Right renal pelvis (tissue), 4 donors: ENCODE measurements around the gene MAN1B1. TPM values are rescaled to one million over a fixed set of nuclear protein-coding genes. Genes with fewer than 3 reads are reported as not detected.

Experiments
- DNase-seq, 4 donors: peaks; one replicate each; pipeline ENCODE4 v3.0.0-alpha.2; 2013; ENCODE audit warnings: low read depth in 4 of 4, low spot score in 3 of 4, missing footprints in 1 of 4
- polyA plus RNA-seq, 4 donors: library from polyadenylated mRNA; unstranded; fragments of 120-200 nt; gene quantifications; one replicate each; pipeline ENCODE4 v1.2.1, GENCODE V29; 2013; ENCODE audit not compliant: insufficient read length in 4 of 4

The MAN1B1 gene
- polyA plus RNA-seq, 4 donors, result 46.4 to 62.2 (median 53.4) TPM

GRCh38 chr9:137141050-137141810 lies 54.4 kb downstream of the MAN1B1 start:
- no peak for DNase-seq

GRCh38 chr9:137141976-137142936 lies 55.5 kb downstream of the MAN1B1 start:
- DNase-seq, result no peak

GRCh38 chr9:137143459-137143858 lies 56.7 kb downstream of the MAN1B1 start:
- DNase-seq, result no peak

- no peak for DNase-seq
Measured at GRCh38 chr9:137145731-137146526, 59.1 kb downstream of the MAN1B1 start.

GRCh38 chr9:137146527-137146918 lies 59.7 kb downstream of the MAN1B1 start:
- no peak for DNase-seq

- no peak for DNase-seq
Measured at GRCh38 chr9:137147091-137147792, 60.5 kb downstream of the MAN1B1 start.

- DNase-seq, result no peak
Measured at GRCh38 chr9:137147793-137148160, 61.0 kb downstream of the MAN1B1 start.

- no peak for DNase-seq
Measured at GRCh38 chr9:137148242-137148641, 61.5 kb downstream of the MAN1B1 start.

GRCh38 chr9:137148661-137149060 lies 61.9 kb downstream of the MAN1B1 start:
- no peak for DNase-seq

GRCh38 chr9:137149363-137149762 lies 62.6 kb downstream of the MAN1B1 start:
- no peak for DNase-seq

GRCh38 chr9:137149942-137150616 lies 63.3 kb downstream of the MAN1B1 start:
- DNase-seq, result no peak

GRCh38 chr9:137150617-137151457 lies 64.1 kb downstream of the MAN1B1 start:
- no peak for DNase-seq

- DNase-seq, result no peak
Measured at GRCh38 chr9:137152844-137153405, 66.1 kb downstream of the MAN1B1 start.

- DNase-seq, result no peak
Measured at GRCh38 chr9:137156567-137157375, 70.0 kb downstream of the MAN1B1 start.

- no peak for DNase-seq
Measured at GRCh38 chr9:137157618-137158415, 71.0 kb downstream of the MAN1B1 start.

- DNase-seq, result no peak
Measured at GRCh38 chr9:137158625-137159024, 71.8 kb downstream of the MAN1B1 start.
